HG02852 (cell line): ENCODE measurements around the gene RBP5.
"Not testable (repeated sequence)": the region's sequence is repeated elsewhere in the genome, so short reads cannot be mapped to it uniquely, and the experiment has no call there.

Source experiments
- ATAC-seq: cut with Tn5 transposase; IDR thresholded peaks from one replicate; pipeline ENCODE4 v1.9.1; 2021; ENCODE audit warnings: mild to moderate bottlenecking, moderate library complexity; ENCODE audit not compliant: unreplicated experiment

Gene RBP5

GRCh38 chr12:7123806-7124522, 4.7 kb downstream of the RBP5 start:
- no peak for ATAC-seq

GRCh38 chr12:7122811-7123769, 5.6 kb downstream of the RBP5 start:
- ATAC-seq = no peak

- no peak for ATAC-seq
Observed at GRCh38 chr12:7121324-7121723, 7.4 kb downstream of the RBP5 start.

- no peak for ATAC-seq
Observed at GRCh38 chr12:7120166-7120565, 8.5 kb downstream of the RBP5 start.

- ATAC-seq = no peak
Observed at GRCh38 chr12:7118881-7119280, 9.8 kb downstream of the RBP5 start.

GRCh38 chr12:7117670-7118069, 11.0 kb downstream of the RBP5 start:
- ATAC-seq = no peak

GRCh38 chr12:7116916-7117315, 11.8 kb downstream of the RBP5 start:
- no peak for ATAC-seq

- no peak for ATAC-seq
Observed at GRCh38 chr12:7116196-7116595, 12.5 kb downstream of the RBP5 start.

GRCh38 chr12:7114851-7115250, 13.8 kb downstream of the RBP5 start:
- ATAC-seq = no peak

- ATAC-seq = no peak
Observed at GRCh38 chr12:7114008-7114407, 14.7 kb downstream of the RBP5 start.

GRCh38 chr12:7113389-7113871, 15.3 kb downstream of the RBP5 start:
- ATAC-seq = no peak

- no peak for ATAC-seq
Observed at GRCh38 chr12:7112041-7112440, 16.6 kb downstream of the RBP5 start.

GRCh38 chr12:7110661-7111060, 18.0 kb downstream of the RBP5 start:
- ATAC-seq = no peak

GRCh38 chr12:7109572-7109920, 19.1 kb downstream of the RBP5 start:
- no peak for ATAC-seq

- ATAC-seq = no peak
Observed at GRCh38 chr12:7108796-7109571, 19.7 kb downstream of the RBP5 start, which contains the start of gene C1RL. C1RL (minus strand) TSS chr12:7109214; CDS start chr12:7109180, 34 bp downstream.

GRCh38 chr12:7108003-7108795, 20.5 kb downstream of the RBP5 start:
- peak; percentile 94 for ATAC-seq

- no peak for ATAC-seq
Observed at GRCh38 chr12:7107636-7108002, 21.1 kb downstream of the RBP5 start.

GRCh38 chr12:7107181-7107580, 21.5 kb downstream of the RBP5 start:
- not testable (repeated sequence) for ATAC-seq

GRCh38 chr12:7106082-7106481, 22.6 kb downstream of the RBP5 start:
- ATAC-seq = no peak

- ATAC-seq = no peak
Observed at GRCh38 chr12:7103837-7104584, 24.7 kb downstream of the RBP5 start.
